Upper lobe of left lung (tissue), 4 donors: ENCODE data around the gene SLC6A16.

Experiments
- EP300 ChIP-seq, 4 donors: sonication (generic); formaldehyde crosslinking; IDR thresholded peaks; one replicate each; pipeline ENCODE4 v1.5.1; 2017; ENCODE audit warnings: antibody characterized with exemption in 4 of 4, control low read depth in 2 of 4
- POLR2A ChIP-seq, 4 donors: fragments of 450-650 bp; IDR thresholded peaks; one replicate each; pipeline ENCODE4 v1.5.1; 2016 to 2017; ENCODE audit warnings: antibody characterized with exemption in 4 of 4, mild to moderate bottlenecking in 2 of 4
- TF ChIP-seq, protein P1 (sequence below), 6 experiments: fragments of 450-650 bp in 4 of 6; fragments of 200-600 bp in 2 of 6; sonication (generic) in 2 of 6; IDR thresholded peaks; one replicate each; pipeline ENCODE4 v1.5.1; 2016 to 2019; ENCODE audit warnings: antibody characterized with exemption in 6 of 6

DNA sequence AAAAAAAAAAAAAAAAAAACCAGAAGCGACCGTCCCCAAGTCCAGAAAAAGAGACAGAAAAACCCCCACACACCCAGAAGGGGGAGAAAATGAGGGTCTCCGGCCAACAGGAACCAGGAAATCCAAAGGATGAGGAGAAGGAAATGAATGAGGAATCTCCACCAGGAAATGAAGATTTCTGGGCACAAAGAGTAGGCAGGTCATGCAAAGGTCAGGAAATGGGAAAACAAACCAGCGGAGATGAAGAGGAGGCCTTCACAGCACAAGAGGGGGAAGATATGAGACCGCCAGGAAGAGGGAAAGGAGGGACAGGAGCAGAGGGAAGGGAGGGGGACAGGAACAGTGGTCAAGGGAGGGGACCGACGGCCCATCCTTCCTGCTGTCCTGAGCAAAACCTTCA is 31.4 kb upstream of the SLC6A16 start:
- TF ChIP-seq, protein P1, sequence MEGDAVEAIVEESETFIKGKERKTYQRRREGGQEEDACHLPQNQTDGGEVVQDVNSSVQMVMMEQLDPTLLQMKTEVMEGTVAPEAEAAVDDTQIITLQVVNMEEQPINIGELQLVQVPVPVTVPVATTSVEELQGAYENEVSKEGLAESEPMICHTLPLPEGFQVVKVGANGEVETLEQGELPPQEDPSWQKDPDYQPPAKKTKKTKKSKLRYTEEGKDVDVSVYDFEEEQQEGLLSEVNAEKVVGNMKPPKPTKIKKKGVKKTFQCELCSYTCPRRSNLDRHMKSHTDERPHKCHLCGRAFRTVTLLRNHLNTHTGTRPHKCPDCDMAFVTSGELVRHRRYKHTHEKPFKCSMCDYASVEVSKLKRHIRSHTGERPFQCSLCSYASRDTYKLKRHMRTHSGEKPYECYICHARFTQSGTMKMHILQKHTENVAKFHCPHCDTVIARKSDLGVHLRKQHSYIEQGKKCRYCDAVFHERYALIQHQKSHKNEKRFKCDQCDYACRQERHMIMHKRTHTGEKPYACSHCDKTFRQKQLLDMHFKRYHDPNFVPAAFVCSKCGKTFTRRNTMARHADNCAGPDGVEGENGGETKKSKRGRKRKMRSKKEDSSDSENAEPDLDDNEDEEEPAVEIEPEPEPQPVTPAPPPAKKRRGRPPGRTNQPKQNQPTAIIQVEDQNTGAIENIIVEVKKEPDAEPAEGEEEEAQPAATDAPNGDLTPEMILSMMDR (IDR thresholded peaks at IDR 0.05), result no peak
- TF ChIP-seq EP300 (IDR thresholded peaks at IDR 0.05) (no peak), POLR2A (IDR thresholded peaks at IDR 0.05) (no peak)
